GM21360 (cell line): Measurements from ENCODE around the gene DNMT3L.
"Not testable (repeated sequence)": the region's sequence is repeated elsewhere in the genome, so short reads cannot be mapped to it uniquely, and the experiment has no call there.

ENCODE experiments used
- ATAC-seq: cut with Tn5 transposase; IDR thresholded peaks from one replicate; pipeline ENCODE4 v1.9.1; 2021; ENCODE audit warnings: mild to moderate bottlenecking, moderate library complexity; ENCODE audit not compliant: unreplicated experiment

DNMT3L gene

DNA sequence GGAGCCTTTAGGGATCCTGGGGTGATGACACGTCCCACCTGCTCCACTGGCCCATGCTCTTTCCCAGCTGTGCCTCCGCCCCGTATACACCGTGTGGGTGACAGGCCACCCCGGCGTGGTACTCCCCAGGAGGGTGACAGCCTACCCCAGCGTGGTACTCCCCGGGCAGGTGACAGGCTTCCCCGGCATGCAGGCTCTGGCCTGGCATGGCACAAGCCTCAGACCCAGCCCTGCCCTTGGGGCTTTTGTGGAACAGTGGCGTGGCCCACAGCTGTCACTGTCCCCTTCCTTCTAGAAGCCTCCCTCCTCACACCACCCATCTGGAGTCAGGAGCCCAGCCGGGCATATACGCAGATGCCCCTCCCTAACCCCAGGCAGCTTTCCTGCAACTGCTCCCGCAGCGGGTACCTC lies 33.5 kb upstream of the DNMT3L start:
- no peak for ATAC-seq

- ATAC-seq: no peak
Measured at GRCh38 chr21:44294391-44295162, 32.9 kb upstream of the DNMT3L start.

- no peak for ATAC-seq
Measured at GRCh38 chr21:44293551-44294231, 32.0 kb upstream of the DNMT3L start.

- ATAC-seq: no peak
Measured at GRCh38 chr21:44292812-44293195, 31.1 kb upstream of the DNMT3L start.

GRCh38 chr21:44291936-44292811 lies 30.5 kb upstream of the DNMT3L start:
- no peak for ATAC-seq

GRCh38 chr21:44291078-44291935 lies 29.6 kb upstream of the DNMT3L start:
- ATAC-seq: no peak

DNA sequence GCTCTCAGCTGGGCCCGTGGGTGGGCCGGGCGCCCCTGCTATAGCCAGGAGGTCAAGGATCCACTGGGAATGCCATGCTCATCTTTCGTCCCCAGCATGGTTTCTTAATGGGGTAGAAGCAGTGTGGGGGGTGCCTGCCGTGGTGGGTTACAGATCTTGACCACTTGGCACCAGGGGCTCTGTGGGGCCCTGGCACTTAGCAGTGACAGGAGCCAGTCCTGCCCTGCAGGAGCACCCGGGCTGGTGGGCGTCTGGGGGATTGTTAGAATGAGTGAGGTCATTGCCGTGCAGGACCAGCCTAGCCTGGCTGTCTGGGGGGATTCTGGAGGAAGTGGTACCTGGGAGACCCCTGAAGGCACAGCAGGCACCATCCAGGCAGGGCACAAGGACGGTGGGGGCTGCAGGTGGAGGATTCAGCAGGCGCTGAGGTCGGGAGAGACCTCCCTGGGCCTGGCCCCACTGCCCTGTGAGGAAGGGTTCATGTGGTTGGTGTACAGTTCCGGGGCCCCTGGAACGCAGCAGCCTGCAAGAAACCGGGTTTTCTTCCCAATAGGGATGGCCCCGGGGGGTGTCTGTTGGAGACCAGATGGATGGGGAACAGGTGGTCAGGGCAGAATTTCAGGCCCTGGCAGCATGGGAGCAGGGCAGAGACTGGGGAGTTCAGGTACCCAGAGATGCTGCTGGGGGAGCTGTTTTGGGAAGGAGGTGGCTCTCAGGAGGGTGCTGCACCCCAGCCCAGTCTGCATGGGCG lies 28.8 kb upstream of the DNMT3L start:
- ATAC-seq: no peak

GRCh38 chr21:44289381-44290010 lies 27.8 kb upstream of the DNMT3L start:
- ATAC-seq: no peak

- ATAC-seq: no peak
Measured at GRCh38 chr21:44288251-44289110, 26.8 kb upstream of the DNMT3L start.

GRCh38 chr21:44286716-44287632 lies 25.3 kb upstream of the DNMT3L start:
- ATAC-seq: no peak

GRCh38 chr21:44286086-44286715 lies 24.5 kb upstream of the DNMT3L start:
- no peak for ATAC-seq

GRCh38 chr21:44285138-44285992 lies 23.7 kb upstream of the DNMT3L start, which contains the start of gene AIRE:
TSS of gene AIRE (plus strand) at chr21:44285876. CDS start at chr21:44286007, 131 bp downstream.
- ATAC-seq: no peak

DNA sequence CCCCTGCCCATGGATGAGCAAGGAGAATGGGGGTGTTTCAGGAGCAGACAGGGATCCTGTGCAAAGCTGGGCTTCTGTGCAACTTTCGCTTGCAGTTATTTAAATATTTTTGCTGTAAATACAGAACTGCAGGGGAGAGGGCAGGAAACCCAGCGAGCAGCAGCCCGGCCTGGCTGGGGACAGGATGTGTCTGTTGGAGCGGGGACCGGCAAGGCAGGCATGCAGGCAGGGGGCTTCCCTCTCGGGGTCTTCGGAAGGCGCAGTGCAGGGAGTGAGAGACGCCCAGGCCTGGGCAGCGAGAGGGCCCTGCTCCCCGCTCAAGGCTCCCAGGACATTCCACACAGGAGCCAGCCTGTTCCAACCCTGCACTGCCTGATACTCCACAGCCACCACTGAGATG lies 22.3 kb upstream of the DNMT3L start:
- ATAC-seq: no peak

GRCh38 chr21:44283211-44283785 lies 21.6 kb upstream of the DNMT3L start:
- not testable (repeated sequence) for ATAC-seq

DNA sequence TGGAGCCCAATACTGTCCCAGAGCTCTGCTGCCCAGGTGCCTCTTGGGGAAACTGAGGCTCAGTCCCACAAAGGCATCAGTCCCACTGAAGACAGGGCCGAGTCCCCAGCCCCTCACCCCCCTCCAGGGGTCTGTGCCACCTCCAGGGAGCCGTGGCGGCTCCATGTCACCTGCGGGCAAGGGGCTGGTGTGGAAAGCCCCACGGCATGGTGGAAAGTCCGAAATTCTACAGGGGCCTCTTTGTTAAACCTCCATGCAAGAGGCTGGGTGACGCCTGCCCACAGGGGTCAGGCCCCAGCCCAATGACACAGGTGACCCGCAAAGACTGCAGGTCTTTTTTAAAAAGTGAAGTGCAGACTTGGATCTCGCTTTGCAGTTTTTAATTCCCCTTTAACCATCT lies 20.7 kb upstream of the DNMT3L start:
- ATAC-seq: no peak

DNA sequence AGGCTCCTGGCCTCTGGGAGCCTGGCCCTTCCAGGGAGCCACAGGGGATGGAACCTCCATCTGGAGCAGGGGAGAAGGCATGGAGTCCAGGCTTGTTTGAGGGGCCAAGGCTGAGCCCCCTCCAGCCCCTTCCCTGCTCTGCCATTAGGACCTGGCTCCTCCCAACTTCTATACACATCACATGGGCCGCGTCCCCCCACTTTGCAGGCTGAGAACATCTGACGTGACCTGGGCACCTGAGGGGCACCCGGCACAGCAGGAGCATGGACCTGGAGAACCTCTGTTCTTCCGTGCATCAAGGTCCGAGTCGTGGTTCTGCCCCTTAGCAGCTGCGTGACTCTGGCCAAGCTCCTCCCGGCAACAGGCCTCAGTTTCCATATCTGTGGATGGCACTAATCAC lies 20.1 kb upstream of the DNMT3L start:
- ATAC-seq: no peak
